ENCODE results near the gene SPOCK2. TPM values are rescaled to one million over a fixed set of nuclear protein-coding genes. Genes with fewer than 3 reads are reported as not detected.
A peak's percentile ranks its signal among the peaks of the same experiment; 100 is the strongest.

SPOCK2 gene
- polyA plus RNA-seq, 1 experiment: 0.04 TPM

DNA sequence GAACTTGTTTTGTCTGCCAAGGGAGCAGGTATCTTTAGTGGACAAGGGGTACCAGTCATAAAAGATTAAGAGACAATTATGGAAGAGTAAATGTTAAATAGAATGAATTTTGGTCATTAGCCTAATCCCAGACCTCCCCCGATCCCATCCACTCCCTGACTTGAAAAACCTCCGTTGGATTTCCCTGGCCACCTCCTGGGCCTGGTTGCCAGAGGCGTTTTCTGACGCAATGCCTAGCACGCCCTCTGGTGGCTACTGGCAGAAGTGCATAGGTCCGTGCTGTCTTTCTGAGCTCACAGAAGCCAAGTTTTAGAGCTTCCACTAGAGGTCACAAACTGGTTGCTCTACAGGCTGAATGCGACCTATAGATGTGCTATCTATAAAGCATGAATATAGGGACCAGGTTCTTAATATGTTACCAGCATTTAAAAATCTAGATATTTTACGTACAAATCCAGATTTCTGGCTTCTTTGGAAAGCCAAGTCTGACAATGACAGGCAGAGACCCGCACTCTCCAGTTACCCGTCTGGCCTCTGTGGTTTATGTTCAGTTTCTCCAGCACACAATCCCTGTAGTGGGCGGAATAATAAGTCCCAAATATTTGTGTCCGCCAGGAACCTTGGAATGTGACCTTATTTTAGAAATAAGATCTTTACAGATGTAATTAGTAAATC, 39.8 kb downstream of the SPOCK2 start:
- POLR2A ChIA-PET: interaction anchor here (0.5 to 1.0 kb wide), 2 partner anchors 31 to 175 kb away, joined by 5 to 11 read pairs; no protein-coding TSS in a partner anchor
- CTCF ChIA-PET: interaction anchor here (0.6 to 10.6 kb wide), 45 partner anchors 9 to 289 kb away, joined by 3 to 237 read pairs (median 4); partner anchors contain the start of genes ANAPC16, ASCC1, CHST3 and DDIT4

DNA sequence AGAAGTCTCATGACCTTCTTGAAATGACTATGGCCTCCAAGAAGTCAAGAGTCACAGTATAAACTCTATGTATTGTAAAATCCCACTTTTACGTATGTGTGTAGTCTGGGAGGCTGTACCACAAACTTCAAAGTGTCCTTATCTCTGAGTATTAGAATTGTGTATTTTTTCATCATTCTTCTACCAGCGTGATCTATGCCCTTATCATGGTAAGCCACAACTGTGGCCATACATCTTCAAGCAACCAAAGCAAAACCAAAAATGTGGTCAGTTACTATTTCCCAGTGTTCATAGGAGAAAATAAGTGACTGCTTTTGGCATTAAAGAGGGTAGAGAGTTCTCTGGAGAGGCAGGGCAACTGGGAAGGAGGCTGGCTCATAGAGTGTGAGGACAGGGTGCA, 42.8 kb downstream of the SPOCK2 start:
- Histone ChIP-seq H3K4me3 (ENCODE audit: low read depth, low read length) (no peak overlapping the region), H3K27me3 (ENCODE audit: control insufficient read depth, insufficient read depth, low read length) (no peaks in the 10 kb centered on the region; the same call in 1 of the 2 replicates), H3K36me3 (ENCODE audit: control insufficient read depth, insufficient read depth, low read length) (no peaks in the 10 kb centered on the region)
- TF ChIP-seq CTCF (IDR thresholded peaks at IDR 0.05; ENCODE audit: insufficient read depth, low read depth, low read length): no peak
- ChIA-PET POLR2A (no interaction called here), CTCF (interaction anchor here (0.9 to 10.6 kb wide), 8 partner anchors 8 to 149 kb away, joined by 3 to 237 read pairs (median 4); no protein-coding TSS in a partner anchor)
- no peak for DNase-seq (ENCODE audit: low read depth)

More for the DNA sequence above, 39.8 kb downstream of the SPOCK2 start:
- TF ChIP-seq CTCF (IDR thresholded peaks at IDR 0.05; ENCODE audit: insufficient read depth, low read depth, low read length): peak; percentile 99
- Histone ChIP-seq H3K27me3 (ENCODE audit: control insufficient read depth, insufficient read depth, low read length) (peaks cover 2% of the 10 kb centered on the region; the same call in 1 of the 2 replicates), H3K4me3 (ENCODE audit: low read depth, low read length) (no peak overlapping the region), H3K36me3 (ENCODE audit: control insufficient read depth, insufficient read depth, low read length) (no peaks in the 10 kb centered on the region)
- peak; percentile 51 for DNase-seq (ENCODE audit: low read depth)

DNA sequence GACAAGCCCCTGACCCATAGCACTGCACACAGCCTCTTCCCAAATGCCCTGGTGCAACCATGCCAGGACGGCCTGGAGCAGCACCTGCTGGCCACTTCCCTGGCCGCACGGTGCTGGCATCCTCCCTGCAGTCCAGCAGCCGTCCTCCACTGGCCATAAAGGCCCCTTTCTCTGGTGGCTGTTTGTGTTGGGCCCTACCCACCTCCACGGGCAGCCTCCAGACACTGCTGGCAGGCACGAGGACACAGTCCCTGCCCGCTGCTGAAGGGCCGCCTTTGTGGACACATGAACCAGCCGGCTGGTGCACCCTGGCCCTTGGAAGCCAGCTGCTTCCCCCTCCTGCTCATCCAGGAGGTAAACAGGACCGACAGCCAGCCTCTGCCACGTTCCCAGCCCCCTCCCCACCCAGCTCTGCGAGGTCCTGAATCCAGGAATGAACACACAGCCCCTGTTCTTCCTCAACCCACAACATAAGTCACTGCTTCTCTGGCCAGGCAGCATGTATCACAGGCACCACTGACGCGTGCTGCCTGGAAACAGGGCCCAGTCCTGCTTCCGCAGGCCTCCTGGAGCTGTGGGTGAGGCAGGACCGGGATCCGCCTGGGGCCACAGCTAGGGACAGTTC, 43.8 kb downstream of the SPOCK2 start:
- Histone ChIP-seq H3K27me3 (ENCODE audit: control insufficient read depth, insufficient read depth, low read length) (no peaks in the 10 kb centered on the region), H3K36me3 (ENCODE audit: control insufficient read depth, insufficient read depth, low read length) (no peaks in the 10 kb centered on the region), H3K4me3 (ENCODE audit: low read depth, low read length) (no peak overlapping the region)
- ChIA-PET POLR2A (interaction anchor here (0.6 kb wide), 2 partner anchors 187 to 310 kb away, joined by 3 to 18 read pairs; partner anchors contain the start of gene DNAJB12), CTCF (interaction anchor here (0.6 to 10.6 kb wide), 10 partner anchors 9 to 151 kb away, joined by 3 to 237 read pairs (median 4); no protein-coding TSS in a partner anchor)
- no peak for DNase-seq (ENCODE audit: low read depth)
- peak; percentile 42 for TF ChIP-seq CTCF (IDR thresholded peaks at IDR 0.05; ENCODE audit: insufficient read depth, low read depth, low read length)

- no peak for TF ChIP-seq CTCF (IDR thresholded peaks at IDR 0.05; ENCODE audit: insufficient read depth, low read depth, low read length)
- Histone ChIP-seq H3K36me3 (ENCODE audit: control insufficient read depth, insufficient read depth, low read length) (no peaks in the 10 kb centered on the region), H3K4me3 (ENCODE audit: low read depth, low read length) (no peak overlapping the region), H3K27me3 (ENCODE audit: control insufficient read depth, insufficient read depth, low read length) (no peaks in the 10 kb centered on the region)
- POLR2A ChIA-PET: no interaction called here
- CTCF ChIA-PET: interaction anchor here (0.8 to 7.0 kb wide), 5 partner anchors 12 to 285 kb away, joined by 3 to 59 read pairs (median 5); no protein-coding TSS in a partner anchor
- no peak for DNase-seq (ENCODE audit: low read depth)
These were observed 45.1 kb downstream of the SPOCK2 start for GRCh38 chr10:72043016-72043834.
